Measurements from ENCODE around the gene SNRNP48.
A peak's percentile ranks its signal among the peaks of the same experiment; 100 is the strongest.

SNRNP48 gene

DNA sequence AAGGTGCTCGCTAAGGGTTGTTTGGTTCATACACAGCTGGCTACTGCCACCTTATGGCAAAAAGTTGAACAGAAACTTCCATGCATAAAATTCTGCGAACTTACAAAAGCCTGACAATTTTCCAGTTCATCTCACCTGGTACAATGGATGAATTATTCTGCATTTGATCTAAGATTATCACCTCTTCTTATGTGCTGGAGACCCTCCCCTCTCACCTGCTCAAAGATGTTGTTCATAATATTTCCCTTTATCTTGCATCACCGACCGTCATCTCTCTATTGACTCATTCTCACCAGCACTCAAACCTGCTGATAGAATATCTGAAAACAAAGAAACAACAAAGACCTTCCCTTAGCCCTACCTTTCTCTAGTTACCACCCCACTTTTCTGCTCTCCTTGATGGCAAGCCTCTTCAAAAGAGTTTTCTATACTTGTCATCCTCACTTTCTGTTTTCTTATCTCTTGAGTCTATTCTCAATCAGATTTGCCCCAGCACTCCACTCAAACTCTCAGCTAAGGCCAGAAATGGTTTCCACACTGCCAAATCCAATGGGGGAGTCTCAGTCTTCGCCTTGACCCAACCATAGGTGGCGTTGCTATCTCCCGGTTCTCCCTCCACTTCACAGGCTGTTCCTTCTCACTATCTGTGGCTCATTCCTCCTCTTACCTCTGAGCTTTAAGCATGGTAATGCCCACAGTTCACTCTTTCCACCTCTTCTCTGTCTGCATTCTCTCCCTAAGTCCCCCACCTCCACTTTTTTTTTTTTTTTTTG lies 25.8 kb downstream of the SNRNP48 start:
- peaks cover 18% of the 10 kb centered on the region for H3K36me3 ChIP-seq (ENCODE audit: insufficient read depth, low read length)
- H3K4me1 ChIP-seq (ENCODE audit: insufficient read depth, low read length): peaks cover 12% of the 10 kb centered on the region
- no peak overlapping the region for H3K9ac ChIP-seq (ENCODE audit: low read length)
- no peak overlapping the region for H3K27ac ChIP-seq (ENCODE audit: low read depth, low read length)
- no peaks in the 10 kb centered on the region for H3K9me3 ChIP-seq (ENCODE audit: low read length)
- peaks cover 0 to 5% of the 10 kb centered on the region in 2 donors for H3K27me3 ChIP-seq (ENCODE audit: control insufficient read depth in 1 of 2, insufficient read depth in 2 of 2, low read length in 2 of 2)
- H3K4me3 ChIP-seq (ENCODE audit: low read depth in 1 of 2, low read length in 2 of 2): peak overlapping the region; percentile 29 to 35

DNA sequence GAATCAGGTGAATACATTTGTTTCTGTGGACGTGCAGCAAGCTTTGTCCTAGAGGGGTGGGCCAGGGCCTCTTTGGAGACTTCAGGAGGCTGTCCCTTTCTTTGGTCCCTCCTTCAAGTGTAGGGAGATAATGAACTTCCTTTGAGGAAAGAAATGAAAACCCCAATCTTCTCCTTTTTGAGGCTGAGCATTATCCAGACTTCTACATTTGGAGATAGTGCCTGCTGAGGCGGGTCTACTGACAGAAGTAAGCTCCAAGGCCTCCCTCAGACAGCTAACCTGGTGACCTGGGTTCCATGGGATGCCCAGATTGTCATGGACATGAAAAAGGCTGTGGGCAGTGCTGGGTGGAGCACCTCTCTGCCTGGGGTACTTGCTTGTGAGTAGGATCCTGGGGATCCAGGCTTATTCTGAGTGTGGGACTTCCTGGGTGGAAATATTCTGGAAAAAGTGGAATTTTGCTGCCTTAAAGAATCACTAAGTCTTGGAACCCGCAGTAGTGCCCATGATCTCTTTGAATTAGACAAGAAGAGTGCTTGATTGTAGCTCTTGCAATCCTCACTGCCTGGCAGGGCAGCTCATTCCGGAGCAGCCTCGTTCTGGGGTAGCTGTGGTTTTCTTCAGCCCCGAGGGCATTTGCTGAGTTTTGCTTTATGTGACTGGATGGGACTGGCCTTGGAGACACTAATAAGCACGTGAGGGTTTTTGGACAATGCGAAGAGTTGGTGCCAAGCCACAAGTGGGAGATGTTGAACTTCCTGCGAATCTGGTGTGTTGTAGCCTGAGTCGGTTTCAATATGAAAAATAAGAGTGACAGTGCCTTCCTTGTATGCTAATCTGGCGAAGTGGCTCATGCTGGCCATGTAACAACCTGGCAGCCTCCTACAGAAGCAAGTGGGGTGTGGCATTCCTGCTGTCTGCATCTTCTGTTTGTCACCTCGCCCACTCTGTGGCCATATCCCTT lies 28.1 kb downstream of the SNRNP48 start:
- H3K36me3 ChIP-seq (ENCODE audit: insufficient read depth, low read length): peaks cover 5% of the 10 kb centered on the region
- peaks cover 0 to 5% of the 10 kb centered on the region in 2 donors for H3K27me3 ChIP-seq (ENCODE audit: control insufficient read depth in 1 of 2, insufficient read depth in 2 of 2, low read length in 2 of 2)
- no peak overlapping the region for H3K27ac ChIP-seq (ENCODE audit: low read depth, low read length)
- no peaks in the 10 kb centered on the region for H3K9me3 ChIP-seq (ENCODE audit: low read length)
- no peak overlapping the region for H3K9ac ChIP-seq (ENCODE audit: low read length)
- H3K4me1 ChIP-seq (ENCODE audit: insufficient read depth, low read length): peaks cover 12% of the 10 kb centered on the region
- no peak overlapping the region for H3K4me3 ChIP-seq (ENCODE audit: low read depth in 1 of 2, low read length in 2 of 2)

DNA sequence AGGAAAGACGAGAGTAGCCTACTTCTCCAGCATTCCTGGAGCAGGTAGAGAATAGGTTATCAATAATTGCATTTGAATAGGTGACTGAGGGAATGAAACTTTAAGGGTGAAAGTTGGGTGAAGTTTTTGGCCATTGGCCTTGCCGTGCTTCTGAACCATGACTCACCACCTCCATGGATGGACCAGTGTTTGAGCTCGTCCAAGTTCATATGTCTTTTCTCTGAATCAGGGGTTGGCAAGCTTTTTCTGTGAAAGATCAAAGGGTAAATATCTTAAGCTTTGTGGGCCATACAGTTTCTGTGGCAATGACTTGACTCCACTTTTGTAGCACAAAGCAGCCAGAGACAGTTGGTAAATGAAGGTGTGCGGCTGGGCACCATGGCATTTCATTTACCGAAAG lies 31.8 kb downstream of the SNRNP48 start:
- peaks cover 0 to 5% of the 10 kb centered on the region in 2 donors for H3K27me3 ChIP-seq (ENCODE audit: control insufficient read depth in 1 of 2, insufficient read depth in 2 of 2, low read length in 2 of 2)
- H3K9ac ChIP-seq (ENCODE audit: low read length): no peak overlapping the region
- H3K9me3 ChIP-seq (ENCODE audit: low read length): no peaks in the 10 kb centered on the region
- no peaks in the 10 kb centered on the region for H3K36me3 ChIP-seq (ENCODE audit: insufficient read depth, low read length)
- H3K4me1 ChIP-seq (ENCODE audit: insufficient read depth, low read length): no peaks in the 10 kb centered on the region
- H3K27ac ChIP-seq (ENCODE audit: low read depth, low read length): no peak overlapping the region
- no peak overlapping the region for H3K4me3 ChIP-seq (ENCODE audit: low read depth in 1 of 2, low read length in 2 of 2)

DNA sequence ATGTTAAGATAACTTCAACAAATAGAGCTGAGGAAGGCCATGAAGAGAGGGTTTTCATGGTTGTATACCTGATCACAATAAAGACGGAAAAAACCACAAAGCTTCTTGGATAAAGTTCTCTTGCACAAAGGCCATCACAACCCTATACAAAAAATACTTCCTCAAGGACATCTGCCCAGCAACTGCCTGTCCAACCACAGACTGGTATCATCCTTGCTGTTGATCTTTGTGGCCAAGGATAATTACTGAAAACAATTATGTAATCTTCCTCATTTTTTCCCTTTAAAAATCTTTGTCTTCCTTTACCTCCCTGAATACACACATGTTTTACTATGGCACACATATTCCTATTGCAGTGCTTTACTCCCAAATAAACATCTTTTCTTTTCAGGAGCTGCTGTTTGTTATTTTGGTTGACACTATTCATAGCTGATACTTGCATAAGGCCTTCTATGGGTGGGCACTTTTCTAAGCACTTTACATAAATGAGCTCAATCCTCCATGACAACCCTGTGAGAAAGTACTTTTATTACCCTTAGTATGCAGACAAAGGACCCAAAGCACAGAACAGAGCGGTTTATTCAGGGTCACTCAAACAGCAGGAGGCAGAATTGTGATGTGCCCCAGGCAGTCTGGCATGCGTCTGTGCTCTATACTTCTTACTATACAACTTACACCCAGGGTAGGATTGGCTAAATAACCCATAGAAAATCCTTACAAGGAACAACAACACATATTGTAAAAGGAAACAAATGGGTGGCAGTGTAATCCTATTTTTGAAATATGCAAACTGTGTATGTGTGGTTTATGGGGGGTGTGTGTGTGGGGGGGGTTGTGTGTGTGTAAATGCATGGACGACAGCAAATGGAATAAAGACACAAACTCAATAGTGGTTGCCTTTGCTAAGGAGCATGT lies 35.1 kb downstream of the SNRNP48 start:
- H3K9me3 ChIP-seq (ENCODE audit: low read length): no peaks in the 10 kb centered on the region
- no peak overlapping the region for H3K4me3 ChIP-seq (ENCODE audit: low read depth in 1 of 2, low read length in 2 of 2)
- H3K4me1 ChIP-seq (ENCODE audit: insufficient read depth, low read length): no peaks in the 10 kb centered on the region
- H3K36me3 ChIP-seq (ENCODE audit: insufficient read depth, low read length): no peaks in the 10 kb centered on the region
- no peaks in the 10 kb centered on the region for H3K27me3 ChIP-seq (ENCODE audit: control insufficient read depth in 1 of 2, insufficient read depth in 2 of 2, low read length in 2 of 2)
- H3K27ac ChIP-seq (ENCODE audit: low read depth, low read length): no peak overlapping the region
- no peak overlapping the region for H3K9ac ChIP-seq (ENCODE audit: low read length)

DNA sequence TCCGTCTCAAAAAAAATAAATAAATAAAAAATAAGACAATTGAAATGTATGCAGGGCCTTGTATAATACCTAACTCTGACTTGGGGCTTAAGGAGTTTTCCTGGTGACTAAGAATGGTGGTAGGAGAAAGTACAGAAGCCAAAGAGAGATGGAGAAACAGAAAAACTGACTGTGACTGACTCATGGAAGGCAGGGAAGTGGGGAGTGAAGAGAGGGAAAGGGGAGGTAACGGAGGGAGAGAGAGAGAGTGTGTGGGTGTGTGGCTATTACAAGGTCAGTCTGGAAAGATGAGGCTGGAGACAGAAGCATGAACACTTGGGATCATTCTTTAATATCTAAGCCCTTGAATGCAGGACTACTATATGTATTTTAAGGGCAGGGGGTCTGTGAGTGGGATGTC lies 38.5 kb downstream of the SNRNP48 start:
- no peaks in the 10 kb centered on the region for H3K27me3 ChIP-seq (ENCODE audit: control insufficient read depth in 1 of 2, insufficient read depth in 2 of 2, low read length in 2 of 2)
- no peak overlapping the region for H3K9ac ChIP-seq (ENCODE audit: low read length)
- H3K27ac ChIP-seq (ENCODE audit: low read depth, low read length): no peak overlapping the region
- no peaks in the 10 kb centered on the region for H3K4me1 ChIP-seq (ENCODE audit: insufficient read depth, low read length)
- H3K36me3 ChIP-seq (ENCODE audit: insufficient read depth, low read length): no peaks in the 10 kb centered on the region
- no peaks in the 10 kb centered on the region for H3K9me3 ChIP-seq (ENCODE audit: low read length)
- H3K4me3 ChIP-seq (ENCODE audit: low read depth in 1 of 2, low read length in 2 of 2): no peak overlapping the region

DNA sequence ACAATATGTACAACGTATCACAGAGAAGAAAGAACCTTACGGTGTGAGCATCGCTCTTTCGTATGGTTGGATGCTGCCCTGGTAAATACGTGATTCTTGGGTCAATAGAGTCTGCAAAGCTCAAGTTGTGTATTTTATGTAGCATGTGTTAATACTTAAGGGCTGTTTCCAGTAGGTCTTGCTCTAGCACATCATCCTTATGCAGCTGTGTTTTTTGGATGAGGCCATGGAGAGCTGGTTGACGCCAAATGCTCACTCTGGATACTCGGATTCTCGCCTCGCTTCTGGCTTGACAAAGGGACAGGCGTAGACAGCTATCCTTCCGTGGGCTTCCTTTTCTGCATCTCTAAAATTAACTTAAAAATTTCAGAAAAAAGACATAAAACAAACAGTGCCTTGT lies 38.9 kb downstream of the SNRNP48 start:
- H3K4me3 ChIP-seq (ENCODE audit: low read depth in 1 of 2, low read length in 2 of 2): no peak overlapping the region
- H3K27ac ChIP-seq (ENCODE audit: low read depth, low read length): no peak overlapping the region
- no peaks in the 10 kb centered on the region for H3K36me3 ChIP-seq (ENCODE audit: insufficient read depth, low read length)
- H3K9me3 ChIP-seq (ENCODE audit: low read length): no peaks in the 10 kb centered on the region
- H3K9ac ChIP-seq (ENCODE audit: low read length): no peak overlapping the region
- H3K27me3 ChIP-seq (ENCODE audit: control insufficient read depth in 1 of 2, insufficient read depth in 2 of 2, low read length in 2 of 2): no peaks in the 10 kb centered on the region
- no peaks in the 10 kb centered on the region for H3K4me1 ChIP-seq (ENCODE audit: insufficient read depth, low read length)

DNA sequence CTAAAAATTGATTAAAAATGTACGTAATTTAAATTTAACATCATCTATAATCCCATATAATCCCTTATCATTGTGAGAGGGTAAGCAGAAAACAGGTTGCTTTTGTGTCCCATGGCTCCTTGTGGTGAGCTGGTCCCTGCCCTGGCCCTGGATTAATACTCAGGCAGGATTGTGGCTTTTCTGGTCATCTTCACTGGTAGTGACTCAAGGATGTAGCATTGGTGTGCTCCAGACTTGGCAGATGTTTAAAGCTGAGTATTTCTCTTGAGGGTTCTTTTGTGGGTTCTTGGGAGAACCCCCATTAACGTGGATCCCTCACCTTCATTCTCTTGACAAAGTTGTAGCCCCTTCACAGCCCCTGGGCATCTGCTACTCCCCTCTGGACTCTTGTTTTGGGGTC lies 39.3 kb downstream of the SNRNP48 start:
- no peak overlapping the region for H3K9ac ChIP-seq (ENCODE audit: low read length)
- H3K36me3 ChIP-seq (ENCODE audit: insufficient read depth, low read length): no peaks in the 10 kb centered on the region
- H3K27me3 ChIP-seq (ENCODE audit: control insufficient read depth in 1 of 2, insufficient read depth in 2 of 2, low read length in 2 of 2): no peaks in the 10 kb centered on the region
- H3K9me3 ChIP-seq (ENCODE audit: low read length): no peaks in the 10 kb centered on the region
- H3K27ac ChIP-seq (ENCODE audit: low read depth, low read length): no peak overlapping the region
- H3K4me1 ChIP-seq (ENCODE audit: insufficient read depth, low read length): no peaks in the 10 kb centered on the region
- H3K4me3 ChIP-seq (ENCODE audit: low read depth in 1 of 2, low read length in 2 of 2): no peak overlapping the region

DNA sequence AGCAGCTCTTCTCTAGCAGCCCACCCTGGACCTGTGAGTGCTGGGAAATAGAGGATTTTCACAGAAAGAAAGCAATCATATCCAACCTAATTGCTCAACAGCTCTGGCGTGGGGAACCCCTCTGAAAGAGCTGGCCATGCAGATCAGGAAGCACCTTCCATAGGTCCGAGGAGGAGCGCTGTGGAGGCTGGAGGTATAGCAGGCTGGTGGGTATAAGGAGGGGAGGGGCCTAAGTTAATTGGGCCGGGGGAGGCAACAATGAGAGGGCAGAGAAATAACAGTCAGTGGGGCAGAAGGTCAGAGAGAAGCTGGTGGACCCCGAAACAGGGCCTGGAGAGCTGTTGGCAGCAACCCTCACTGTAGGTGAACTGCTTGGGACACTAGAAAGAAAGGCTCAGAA lies 40.8 kb downstream of the SNRNP48 start:
- no peak overlapping the region for H3K4me3 ChIP-seq (ENCODE audit: low read depth in 1 of 2, low read length in 2 of 2)
- H3K9ac ChIP-seq (ENCODE audit: low read length): no peak overlapping the region
- H3K27me3 ChIP-seq (ENCODE audit: control insufficient read depth in 1 of 2, insufficient read depth in 2 of 2, low read length in 2 of 2): no peaks in the 10 kb centered on the region
- H3K9me3 ChIP-seq (ENCODE audit: low read length): no peaks in the 10 kb centered on the region
- no peaks in the 10 kb centered on the region for H3K36me3 ChIP-seq (ENCODE audit: insufficient read depth, low read length)
- no peaks in the 10 kb centered on the region for H3K4me1 ChIP-seq (ENCODE audit: insufficient read depth, low read length)
- no peak overlapping the region for H3K27ac ChIP-seq (ENCODE audit: low read depth, low read length)

DNA sequence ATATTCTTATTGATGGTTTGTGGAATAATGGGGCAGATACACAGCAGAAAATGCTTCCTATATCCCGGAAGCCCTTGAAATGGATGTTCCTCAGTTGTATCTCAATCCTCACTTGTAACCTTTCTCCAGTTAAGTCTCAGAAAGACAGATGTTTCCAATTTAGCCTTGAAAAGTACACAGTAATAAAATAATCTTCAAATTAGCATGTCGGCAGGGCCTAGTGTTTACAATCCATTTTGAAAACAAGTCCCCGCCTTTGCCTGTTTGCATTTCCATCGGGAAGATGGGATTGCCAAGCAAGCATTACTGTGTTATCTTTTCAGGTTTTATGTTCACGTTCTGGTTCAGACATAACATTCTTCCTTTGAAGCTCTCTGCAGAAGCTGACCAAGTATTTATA lies 41.5 kb downstream of the SNRNP48 start:
- Histone ChIP-seq H3K9ac (ENCODE audit: low read length) (no peak overlapping the region), H3K4me1 (ENCODE audit: insufficient read depth, low read length) (no peaks in the 10 kb centered on the region), H3K27me3 (ENCODE audit: control insufficient read depth in 1 of 2, insufficient read depth in 2 of 2, low read length in 2 of 2) (no peaks in the 10 kb centered on the region), H3K4me3 (ENCODE audit: low read depth in 1 of 2, low read length in 2 of 2) (no peak overlapping the region), H3K36me3 (ENCODE audit: insufficient read depth, low read length) (no peaks in the 10 kb centered on the region), H3K27ac (ENCODE audit: low read depth, low read length) (no peak overlapping the region), H3K9me3 (ENCODE audit: low read length) (no peaks in the 10 kb centered on the region)

DNA sequence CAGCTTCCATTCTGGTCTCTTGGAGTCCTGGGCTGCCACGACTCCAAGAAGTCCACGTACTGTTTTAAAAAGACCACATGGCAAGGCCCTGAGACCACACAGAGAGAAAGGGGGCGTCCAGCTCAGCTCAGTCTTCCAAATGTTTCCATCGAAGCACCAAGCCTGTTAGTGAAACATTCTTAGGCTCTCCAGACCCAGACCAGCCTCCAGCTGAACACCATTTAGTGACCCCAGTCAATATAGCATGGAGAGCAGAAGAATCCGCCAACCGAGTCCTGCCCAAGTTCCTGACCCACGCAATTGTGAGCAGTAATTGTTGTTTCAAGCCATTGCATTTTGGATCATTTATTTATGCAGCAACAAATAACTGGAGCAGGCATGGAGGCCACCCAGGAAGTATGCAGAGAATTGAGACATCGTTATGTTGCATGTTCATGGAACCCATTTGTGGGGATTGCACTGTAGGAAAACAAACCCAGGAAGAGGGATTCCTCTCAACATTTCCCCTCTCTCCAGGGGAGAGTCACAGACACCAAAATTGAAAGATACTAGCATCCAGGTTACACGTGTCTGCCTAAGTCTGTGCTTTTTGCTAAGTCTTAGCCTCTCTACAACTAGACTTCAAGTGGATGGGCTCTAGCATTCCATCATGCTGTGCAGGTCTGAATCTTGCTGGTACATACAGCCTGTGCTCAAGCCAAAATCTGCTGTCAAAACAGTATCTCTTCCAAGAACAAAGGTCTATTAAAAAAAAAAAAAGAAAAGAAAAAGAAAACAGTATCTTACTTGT lies 42.7 kb downstream of the SNRNP48 start:
- Histone ChIP-seq H3K9me3 (ENCODE audit: low read length) (no peaks in the 10 kb centered on the region), H3K4me3 (ENCODE audit: low read depth in 1 of 2, low read length in 2 of 2) (no peak overlapping the region), H3K27ac (ENCODE audit: low read depth, low read length) (no peak overlapping the region), H3K36me3 (ENCODE audit: insufficient read depth, low read length) (no peaks in the 10 kb centered on the region), H3K4me1 (ENCODE audit: insufficient read depth, low read length) (no peaks in the 10 kb centered on the region), H3K27me3 (ENCODE audit: control insufficient read depth in 1 of 2, insufficient read depth in 2 of 2, low read length in 2 of 2) (no peaks in the 10 kb centered on the region), H3K9ac (ENCODE audit: low read length) (no peak overlapping the region)

Data from muscle layer of colon (tissue), 2 donors.